ENCODE results near the gene CAP2.

The CAP2 gene

DNA sequence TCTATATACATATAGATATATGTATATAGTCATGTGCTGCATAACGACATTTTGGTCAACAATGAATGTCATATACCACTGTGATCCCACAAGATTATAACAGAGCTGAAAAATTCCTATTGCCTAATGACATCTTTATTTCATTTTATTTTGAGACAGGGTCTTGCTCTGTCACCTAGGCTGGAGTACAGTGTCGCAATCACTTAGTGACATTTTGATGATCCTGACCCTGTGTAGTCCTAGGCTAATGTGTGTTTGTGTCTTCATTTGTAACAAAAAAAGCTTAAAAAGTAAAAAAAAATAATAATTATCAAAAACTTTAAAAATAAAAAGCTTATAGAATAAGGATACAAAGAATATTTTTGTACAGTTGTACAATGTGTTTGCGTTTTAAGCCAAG, 202.7 kb downstream of the CAP2 start (continued):
- TF ChIP-seq ARNTL (CRISPR knock-in tag; IDR thresholded peaks at IDR 0.05; ENCODE audit: borderline replicate concordance, low read depth) (no peak), PPARA (CRISPR knock-in tag; IDR thresholded peaks at IDR 0.05; ENCODE audit: borderline replicate concordance) (no peak), ZFP30 (CRISPR knock-in tag; IDR thresholded peaks at IDR 0.05) (no peak)

- peak; percentile 88 for ATAC-seq
- no peak for TF ChIP-seq SNAI2 (CRISPR knock-in tag; IDR thresholded peaks at IDR 0.05)
- TF ChIP-seq GLIS3 (CRISPR knock-in tag; IDR thresholded peaks at IDR 0.05) = no peak
- no peak for TF ChIP-seq CREB5 (CRISPR knock-in tag; IDR thresholded peaks at IDR 0.05; ENCODE audit: low read depth)
- no peak for TF ChIP-seq ZNF8 (CRISPR knock-in tag; IDR thresholded peaks at IDR 0.05)
- no peak for TF ChIP-seq BACH2 (CRISPR knock-in tag; IDR thresholded peaks at IDR 0.05; ENCODE audit: borderline replicate concordance)
- no peak for TF ChIP-seq ZFP30 (CRISPR knock-in tag; IDR thresholded peaks at IDR 0.05)
- no peak for TF ChIP-seq CSDC2 (CRISPR knock-in tag; IDR thresholded peaks at IDR 0.05)
- TF ChIP-seq ZNF70 (CRISPR knock-in tag; IDR thresholded peaks at IDR 0.05) = no peak
- TF ChIP-seq TSHZ2 (CRISPR knock-in tag; IDR thresholded peaks at IDR 0.05) = no peak
- TF ChIP-seq ZNF565 (CRISPR knock-in tag; conservative IDR thresholded peaks at IDR 0.05; ENCODE audit: low read depth) = no peak
- TF ChIP-seq ZFP3 (CRISPR knock-in tag; IDR thresholded peaks at IDR 0.05) = no peak
These were observed 206.6 kb downstream of the CAP2 start, which contains the start of gene FAM8A1 for GRCh38 chr6:17599877-17600526. Gene FAM8A1 (plus strand): TSS chr6:17600302. CDS start chr6:17600410, 108 bp downstream.

- TF ChIP-seq, protein P1, sequence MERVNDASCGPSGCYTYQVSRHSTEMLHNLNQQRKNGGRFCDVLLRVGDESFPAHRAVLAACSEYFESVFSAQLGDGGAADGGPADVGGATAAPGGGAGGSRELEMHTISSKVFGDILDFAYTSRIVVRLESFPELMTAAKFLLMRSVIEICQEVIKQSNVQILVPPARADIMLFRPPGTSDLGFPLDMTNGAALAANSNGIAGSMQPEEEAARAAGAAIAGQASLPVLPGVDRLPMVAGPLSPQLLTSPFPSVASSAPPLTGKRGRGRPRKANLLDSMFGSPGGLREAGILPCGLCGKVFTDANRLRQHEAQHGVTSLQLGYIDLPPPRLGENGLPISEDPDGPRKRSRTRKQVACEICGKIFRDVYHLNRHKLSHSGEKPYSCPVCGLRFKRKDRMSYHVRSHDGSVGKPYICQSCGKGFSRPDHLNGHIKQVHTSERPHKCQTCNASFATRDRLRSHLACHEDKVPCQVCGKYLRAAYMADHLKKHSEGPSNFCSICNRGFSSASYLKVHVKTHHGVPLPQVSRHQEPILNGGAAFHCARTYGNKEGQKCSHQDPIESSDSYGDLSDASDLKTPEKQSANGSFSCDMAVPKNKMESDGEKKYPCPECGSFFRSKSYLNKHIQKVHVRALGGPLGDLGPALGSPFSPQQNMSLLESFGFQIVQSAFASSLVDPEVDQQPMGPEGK (CRISPR knock-in tag; IDR thresholded peaks at IDR 0.05; ENCODE audit: borderline replicate concordance) = peak; percentile 54; the same call in 1 of the 2 replicates
- TF ChIP-seq TCF4 (CRISPR knock-in tag; IDR thresholded peaks at IDR 0.05; ENCODE audit: borderline replicate concordance) = no peak
- peak; percentile 73 for ATAC-seq
These were observed 207.4 kb downstream of the CAP2 start for GRCh38 chr6:17600527-17601385.

GRCh38 chr6:17601386-17601703, 207.9 kb downstream of the CAP2 start:
- peak; percentile 29 for ATAC-seq
- no peak for TF ChIP-seq POU6F1 (CRISPR knock-in tag; IDR thresholded peaks at IDR 0.05; ENCODE audit: borderline replicate concordance, low read depth)
- no peak for TF ChIP-seq ISL1 (CRISPR knock-in tag; IDR thresholded peaks at IDR 0.05)
- no peak for TF ChIP-seq CREB5 (CRISPR knock-in tag; IDR thresholded peaks at IDR 0.05; ENCODE audit: low read depth)
- TF ChIP-seq BACH2 (CRISPR knock-in tag; IDR thresholded peaks at IDR 0.05; ENCODE audit: borderline replicate concordance) = no peak
- no peak for TF ChIP-seq ZNF565 (CRISPR knock-in tag; conservative IDR thresholded peaks at IDR 0.05; ENCODE audit: low read depth)
- no peak for TF ChIP-seq ESRRG (CRISPR knock-in tag; IDR thresholded peaks at IDR 0.05)
- TF ChIP-seq ARNTL (CRISPR knock-in tag; IDR thresholded peaks at IDR 0.05; ENCODE audit: borderline replicate concordance, low read depth) = no peak
- TF ChIP-seq, protein P1 (CRISPR knock-in tag; IDR thresholded peaks at IDR 0.05; ENCODE audit: borderline replicate concordance) = no peak
- TF ChIP-seq TOX (CRISPR knock-in tag; IDR thresholded peaks at IDR 0.05; ENCODE audit: borderline replicate concordance) = no peak
- TF ChIP-seq ZFP3 (CRISPR knock-in tag; IDR thresholded peaks at IDR 0.05) = no peak
- TF ChIP-seq, protein P2, sequence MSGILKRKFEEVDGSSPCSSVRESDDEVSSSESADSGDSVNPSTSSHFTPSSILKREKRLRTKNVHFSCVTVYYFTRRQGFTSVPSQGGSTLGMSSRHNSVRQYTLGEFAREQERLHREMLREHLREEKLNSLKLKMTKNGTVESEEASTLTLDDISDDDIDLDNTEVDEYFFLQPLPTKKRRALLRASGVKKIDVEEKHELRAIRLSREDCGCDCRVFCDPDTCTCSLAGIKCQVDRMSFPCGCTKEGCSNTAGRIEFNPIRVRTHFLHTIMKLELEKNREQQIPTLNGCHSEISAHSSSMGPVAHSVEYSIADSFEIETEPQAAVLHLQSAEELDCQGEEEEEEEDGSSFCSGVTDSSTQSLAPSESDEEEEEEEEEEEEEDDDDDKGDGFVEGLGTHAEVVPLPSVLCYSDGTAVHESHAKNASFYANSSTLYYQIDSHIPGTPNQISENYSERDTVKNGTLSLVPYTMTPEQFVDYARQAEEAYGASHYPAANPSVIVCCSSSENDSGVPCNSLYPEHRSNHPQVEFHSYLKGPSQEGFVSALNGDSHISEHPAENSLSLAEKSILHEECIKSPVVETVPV (CRISPR knock-in tag; IDR thresholded peaks at IDR 0.05) = no peak
- TF ChIP-seq PPARA (CRISPR knock-in tag; IDR thresholded peaks at IDR 0.05; ENCODE audit: borderline replicate concordance) = no peak
- no peak for TF ChIP-seq OSR1 (CRISPR knock-in tag; IDR thresholded peaks at IDR 0.05)
- TF ChIP-seq GLIS3 (CRISPR knock-in tag; IDR thresholded peaks at IDR 0.05) = no peak
- no peak for TF ChIP-seq ZC3H10 (CRISPR knock-in tag; IDR thresholded peaks at IDR 0.05)
